Effector memory CD4-positive, alpha-beta T cell (primary cell): Measurements from ENCODE around the gene KCTD14.
A peak's percentile ranks its signal among the peaks of the same experiment; 100 is the strongest.
"Not testable (repeated sequence)": the region's sequence is repeated elsewhere in the genome, so short reads cannot be mapped to it uniquely, and the experiment has no call there.

Experiments used
- DNase-seq, 3 donors: peaks; one replicate each; pipeline ENCODE4 v3.0.0-alpha.2; 2020
- H3K27ac ChIP-seq: 2 replicates; pipeline ENCODE4 v1.7.0; 2013; ENCODE audit warnings: mild to moderate bottlenecking, low read length, moderate library complexity; ENCODE audit not compliant: insufficient read depth, poor library complexity, severe bottlenecking
- H3K27me3 ChIP-seq: replicated peaks from 2 replicates; pipeline ENCODE4 v1.7.0; 2013; ENCODE audit warnings: mild to moderate bottlenecking, low read length; ENCODE audit not compliant: insufficient read depth, control insufficient read depth, poor library complexity, severe bottlenecking
- H3K36me3 ChIP-seq: 2 replicates; pipeline ENCODE4 v1.7.0; 2013; ENCODE audit warnings: mild to moderate bottlenecking, low read length, moderate library complexity; ENCODE audit not compliant: control insufficient read depth, insufficient read depth
- H3K4me1 ChIP-seq: 2 replicates; pipeline ENCODE4 v1.7.0; 2013; ENCODE audit warnings: low read length, mild to moderate bottlenecking; ENCODE audit not compliant: control insufficient read depth, insufficient read depth, poor library complexity, severe bottlenecking
- H3K4me3 ChIP-seq: 2 replicates; pipeline ENCODE4 v1.7.0; 2013; ENCODE audit warnings: low read length, low read depth, mild to moderate bottlenecking; ENCODE audit not compliant: insufficient read depth, poor library complexity, severe bottlenecking
- H3K9me3 ChIP-seq: 2 replicates; pipeline ENCODE4 v1.7.0; 2013; ENCODE audit warnings: mild to moderate bottlenecking, low read length, moderate library complexity; ENCODE audit not compliant: control insufficient read depth

Gene KCTD14

GRCh38 chr11:78010304-78010703 is 12.8 kb downstream of the KCTD14 start:
- Histone ChIP-seq H3K27me3 (no peaks in the 10 kb centered on the region), H3K36me3 (no peaks in the 10 kb centered on the region), H3K9me3 (no peaks in the 10 kb centered on the region), H3K27ac (no peak overlapping the region), H3K4me1 (no peaks in the 10 kb centered on the region), H3K4me3 (no peak overlapping the region)
- DNase-seq, result no peak

GRCh38 chr11:78009062-78009461 is 14.0 kb downstream of the KCTD14 start:
- DNase-seq, result no peak
- Histone ChIP-seq H3K27me3 (no peaks in the 10 kb centered on the region), H3K27ac (no peak overlapping the region), H3K9me3 (no peaks in the 10 kb centered on the region), H3K4me3 (no peak overlapping the region), H3K4me1 (no peaks in the 10 kb centered on the region), H3K36me3 (no peaks in the 10 kb centered on the region)

GRCh38 chr11:78000193-78000592 is 22.9 kb downstream of the KCTD14 start:
- DNase-seq, result peak in 2 of 3 donors; percentile 6 to 12
- no peak overlapping the region for H3K27ac ChIP-seq
- no peaks in the 10 kb centered on the region for H3K9me3 ChIP-seq
- no peaks in the 10 kb centered on the region for H3K36me3 ChIP-seq
- no peak overlapping the region for H3K4me3 ChIP-seq
- peaks cover 1% of the 10 kb centered on the region for H3K4me1 ChIP-seq
- H3K27me3 ChIP-seq, result no peaks in the 10 kb centered on the region

- peaks cover 4% of the 10 kb centered on the region for H3K4me1 ChIP-seq
- no peaks in the 10 kb centered on the region for H3K36me3 ChIP-seq
- DNase-seq, result no peak
- no peaks in the 10 kb centered on the region for H3K9me3 ChIP-seq
- H3K4me3 ChIP-seq, result no peak overlapping the region
- H3K27me3 ChIP-seq, result no peaks in the 10 kb centered on the region
- H3K27ac ChIP-seq, result no peak overlapping the region
Observed at GRCh38 chr11:77999446-78000030, 23.5 kb downstream of the KCTD14 start.

- no peaks in the 10 kb centered on the region for H3K9me3 ChIP-seq
- no peaks in the 10 kb centered on the region for H3K27me3 ChIP-seq
- peaks cover 11% of the 10 kb centered on the region for H3K4me1 ChIP-seq
- peak within 1 kb of the TSS; percentile 71 for H3K4me3 ChIP-seq
- peak within 1 kb of the TSS; percentile 79 for H3K27ac ChIP-seq
- peak; percentile 94 to 97 (median 97) for DNase-seq
- peaks cover under 1% of the 10 kb centered on the region for H3K36me3 ChIP-seq
Observed at GRCh38 chr11:77994434-77995362, 28.4 kb downstream of the KCTD14 start, which contains the start of gene INTS4. TSS of gene INTS4 (minus strand) at chr11:77994668. CDS start at chr11:77994643, 25 bp downstream.

- peak overlapping the region; percentile 71 for H3K4me3 ChIP-seq
- H3K27ac ChIP-seq, result peak overlapping the region; percentile 79
- H3K9me3 ChIP-seq, result no peaks in the 10 kb centered on the region
- no peaks in the 10 kb centered on the region for H3K27me3 ChIP-seq
- peaks cover 11% of the 10 kb centered on the region for H3K4me1 ChIP-seq
- H3K36me3 ChIP-seq, result peaks cover 7% of the 10 kb centered on the region
- no peak for DNase-seq
Observed at GRCh38 chr11:77993902-77994301, 29.2 kb downstream of the KCTD14 start.

- Histone ChIP-seq H3K36me3 (peaks cover 18% of the 10 kb centered on the region), H3K4me3 (no peak overlapping the region), H3K27me3 (no peaks in the 10 kb centered on the region), H3K9me3 (no peaks in the 10 kb centered on the region), H3K27ac (no peak overlapping the region), H3K4me1 (peaks cover 11% of the 10 kb centered on the region)
- DNase-seq, result no peak
Observed at GRCh38 chr11:77990981-77991380, 32.1 kb downstream of the KCTD14 start.

GRCh38 chr11:77986456-77986855 is 36.6 kb downstream of the KCTD14 start:
- not testable (repeated sequence) for H3K27me3 ChIP-seq, DNase-seq, H3K4me1 ChIP-seq, H3K27ac ChIP-seq, H3K4me3 ChIP-seq, H3K9me3 ChIP-seq
- peaks cover 29% of the 10 kb centered on the region for H3K36me3 ChIP-seq

GRCh38 chr11:77981346-77981947 is 41.6 kb downstream of the KCTD14 start:
- H3K27me3 ChIP-seq, result no peaks in the 10 kb centered on the region
- H3K27ac ChIP-seq, result no peak overlapping the region
- DNase-seq, result no peak
- no peaks in the 10 kb centered on the region for H3K9me3 ChIP-seq
- H3K4me3 ChIP-seq, result no peak overlapping the region
- H3K4me1 ChIP-seq, result no peaks in the 10 kb centered on the region
- H3K36me3 ChIP-seq, result peaks cover 36% of the 10 kb centered on the region

- Histone ChIP-seq H3K4me3 (no peak overlapping the region), H3K27ac (no peak overlapping the region), H3K4me1 (no peaks in the 10 kb centered on the region), H3K27me3 (no peaks in the 10 kb centered on the region), H3K36me3 (peaks cover 14% of the 10 kb centered on the region), H3K9me3 (no peaks in the 10 kb centered on the region)
- no peak for DNase-seq
Observed at GRCh38 chr11:77968337-77968736, 54.7 kb downstream of the KCTD14 start.
